RWPE2 (cell line): ENCODE data around the gene CCDC6.
"Not testable (repeated sequence)": the region's sequence is repeated elsewhere in the genome, so short reads cannot be mapped to it uniquely, and the experiment has no call there.

Experiments
- ATAC-seq: fragments of 200-7000 bp; cut with Tn5 transposase; 3 replicates; pipeline ENCODE4 v1.9.1; 2021; ENCODE audit warnings: low read depth
- DNase-seq: peaks from one replicate; pipeline ENCODE4 v3.0.0-alpha.2; 2020; ENCODE audit warnings: low spot score
- H3K27ac ChIP-seq: fragments of 450-650 bp; 2 replicates; pipeline ENCODE4 v1.5.1; 2017; ENCODE audit warnings: mild to moderate bottlenecking; ENCODE audit not compliant: poor library complexity, severe bottlenecking
- H3K27me3 ChIP-seq: fragments of 250-450 bp; sonication (Bioruptor Pico); 2 replicates; pipeline ENCODE4 v1.5.1; 2021; ENCODE audit warnings: mild to moderate bottlenecking, moderate library complexity; ENCODE audit not compliant: insufficient read depth, poor library complexity, severe bottlenecking
- H3K36me3 ChIP-seq: fragments of 250-450 bp; sonication (Bioruptor Pico); 2 replicates; pipeline ENCODE4 v1.5.1; 2020; ENCODE audit warnings: low read depth, mild to moderate bottlenecking, moderate library complexity
- H3K4me1 ChIP-seq: fragments of 250-450 bp; sonication (Bioruptor Pico); 2 replicates; pipeline ENCODE4 v1.5.1; 2021; ENCODE audit warnings: mild to moderate bottlenecking, moderate library complexity; ENCODE audit not compliant: insufficient read depth, poor library complexity, severe bottlenecking
- H3K4me3 ChIP-seq: fragments of 250-450 bp; sonication (Bioruptor Pico); 2 replicates; pipeline ENCODE4 v1.5.1; 2021; ENCODE audit warnings: mild to moderate bottlenecking, moderate library complexity; ENCODE audit not compliant: severe bottlenecking
- H3K9me3 ChIP-seq: fragments of 250-450 bp; sonication (Bioruptor Pico); 2 replicates; pipeline ENCODE4 v1.5.1; 2021; ENCODE audit warnings: mild to moderate bottlenecking, moderate library complexity; ENCODE audit not compliant: severe bottlenecking
- CTCF ChIP-seq: fragments of 450-650 bp; IDR thresholded peaks from one replicate; pipeline ENCODE4 v1.5.1; 2017; ENCODE audit warnings: mild to moderate bottlenecking, moderate library complexity; ENCODE audit not compliant: poor library complexity, severe bottlenecking

Gene CCDC6

GRCh38 chr10:59753267-59753666 lies 153.1 kb downstream of the CCDC6 start, which contains the start of gene MRLN:
Gene MRLN, minus strand, starts transcription at chr10:59753455.
- TF ChIP-seq CTCF = no peak
- no peaks in the 10 kb centered on the region for H3K27me3 ChIP-seq
- H3K4me3 ChIP-seq = no peak within 1 kb of the TSS
- H3K4me1 ChIP-seq = no peaks in the 10 kb centered on the region
- H3K9me3 ChIP-seq = no peaks in the 10 kb centered on the region
- no peak for DNase-seq
- ATAC-seq = no peak
- H3K27ac ChIP-seq = no peak within 1 kb of the TSS
- no peaks in the 10 kb centered on the region for H3K36me3 ChIP-seq

DNA sequence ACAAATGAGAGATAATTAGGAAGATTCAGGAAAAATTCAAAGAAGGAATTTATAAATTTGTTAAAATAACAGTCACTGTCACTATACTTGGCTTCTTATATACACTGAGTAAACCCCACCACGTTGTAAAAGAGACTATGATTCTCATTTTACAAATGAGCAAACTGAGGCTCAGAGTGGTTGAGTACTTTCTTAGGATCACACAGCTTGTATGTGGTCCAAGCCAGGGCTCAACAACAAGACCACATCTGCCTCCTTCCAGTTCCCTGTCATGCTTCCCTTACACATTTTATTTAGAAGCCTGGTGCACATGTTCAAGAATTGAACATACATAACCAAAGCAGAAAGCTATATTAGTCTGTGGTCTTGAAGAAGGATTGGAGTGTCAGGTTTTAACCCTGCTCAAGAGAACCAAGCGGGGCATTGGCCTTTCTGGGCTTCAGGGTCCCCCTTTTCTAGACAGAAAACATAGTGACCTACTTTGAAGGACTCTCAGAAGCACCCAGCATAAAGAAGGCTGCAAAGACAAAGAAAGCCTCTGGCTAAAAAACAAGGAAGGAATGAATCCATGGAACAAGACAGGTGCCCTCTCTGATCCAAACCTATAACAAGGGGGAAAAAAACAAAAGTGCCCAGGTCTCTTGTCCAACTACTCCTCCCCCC lies 153.9 kb downstream of the CCDC6 start:
- Histone ChIP-seq H3K27ac (no peak overlapping the region), H3K36me3 (no peaks in the 10 kb centered on the region), H3K27me3 (no peaks in the 10 kb centered on the region), H3K4me3 (no peak overlapping the region), H3K9me3 (no peaks in the 10 kb centered on the region), H3K4me1 (no peaks in the 10 kb centered on the region)
- DNase-seq = no peak
- ATAC-seq = no peak
- TF ChIP-seq CTCF = no peak

DNA sequence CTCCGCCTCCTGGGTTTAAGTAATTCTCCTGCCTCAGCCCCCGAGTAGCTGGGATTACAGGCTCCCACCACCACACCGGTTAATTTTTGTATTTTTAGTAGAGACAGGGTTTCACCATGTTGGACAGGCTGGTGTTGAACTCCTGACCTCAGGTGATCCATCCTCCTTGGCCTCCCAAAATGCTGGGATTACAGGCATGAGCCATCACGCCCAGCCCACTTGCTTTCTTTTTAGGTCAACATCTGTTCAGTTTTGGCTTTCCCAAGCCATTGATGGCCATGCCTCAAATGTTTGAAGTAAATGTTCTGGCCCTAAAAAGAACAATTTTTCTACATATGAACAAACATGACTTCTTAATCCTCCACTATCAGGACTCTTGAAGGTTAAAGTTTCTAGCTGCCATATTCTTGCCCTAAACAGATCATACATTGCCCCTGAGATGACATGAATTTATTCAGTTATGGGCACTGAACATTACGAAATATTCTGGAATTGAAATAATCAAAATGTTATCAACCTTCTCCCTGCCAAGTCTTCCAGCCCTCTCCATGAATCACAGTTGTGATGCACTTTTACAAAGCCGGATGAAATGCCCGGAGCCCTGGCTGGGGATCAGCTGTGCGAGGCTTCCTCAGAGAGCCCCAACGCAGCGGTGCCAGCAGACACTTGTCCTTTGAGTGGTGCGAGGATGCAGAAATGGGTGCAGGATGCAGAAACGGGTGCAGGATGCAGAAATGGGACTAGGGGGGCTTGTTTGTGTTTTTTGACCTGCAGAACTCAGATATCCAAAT lies 156.0 kb downstream of the CCDC6 start:
- TF ChIP-seq CTCF = no peak
- no peak overlapping the region for H3K4me3 ChIP-seq
- H3K4me1 ChIP-seq = no peaks in the 10 kb centered on the region
- DNase-seq (no peak), ATAC-seq (no peak)
- no peaks in the 10 kb centered on the region for H3K27me3 ChIP-seq
- H3K9me3 ChIP-seq = no peaks in the 10 kb centered on the region
- H3K36me3 ChIP-seq = no peaks in the 10 kb centered on the region
- no peak overlapping the region for H3K27ac ChIP-seq

DNA sequence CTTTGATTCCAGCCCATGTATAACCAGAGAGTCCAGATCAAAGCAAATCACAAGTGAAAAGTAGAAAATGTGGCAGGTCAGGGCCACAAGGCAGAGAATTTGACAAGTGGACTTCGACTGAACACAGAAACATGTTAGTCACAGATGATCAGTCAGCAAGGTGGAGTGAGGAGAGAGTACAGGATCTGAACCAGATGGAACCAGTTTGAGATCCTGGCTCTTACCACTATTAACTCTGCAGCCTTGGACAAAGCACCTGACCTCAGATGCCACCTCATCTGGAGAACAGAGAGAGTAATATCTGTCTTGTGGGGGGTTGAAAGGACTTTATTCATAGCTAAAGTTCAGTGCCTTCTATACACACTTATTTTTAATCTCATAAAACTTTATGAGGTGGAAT lies 157.5 kb downstream of the CCDC6 start:
- ATAC-seq (no peak), DNase-seq (no peak)
- no peak overlapping the region for H3K4me3 ChIP-seq
- H3K36me3 ChIP-seq = no peaks in the 10 kb centered on the region
- no peak overlapping the region for H3K27ac ChIP-seq
- H3K4me1 ChIP-seq = no peaks in the 10 kb centered on the region
- no peak for TF ChIP-seq CTCF
- no peaks in the 10 kb centered on the region for H3K9me3 ChIP-seq
- no peaks in the 10 kb centered on the region for H3K27me3 ChIP-seq

- Histone ChIP-seq H3K4me1 (no peaks in the 10 kb centered on the region), H3K27me3 (no peaks in the 10 kb centered on the region), H3K36me3 (no peaks in the 10 kb centered on the region), H3K4me3 (no peak overlapping the region), H3K9me3 (no peaks in the 10 kb centered on the region), H3K27ac (no peak overlapping the region)
- ATAC-seq = no peak
- TF ChIP-seq CTCF = no peak
- DNase-seq = no peak
Observed at GRCh38 chr10:59745163-59745650, 161.1 kb downstream of the CCDC6 start.

- not testable (repeated sequence) for H3K9me3 ChIP-seq, H3K4me1 ChIP-seq, H3K27me3 ChIP-seq, ATAC-seq, H3K4me3 ChIP-seq, H3K36me3 ChIP-seq, H3K27ac ChIP-seq, DNase-seq
Observed at GRCh38 chr10:59744762-59745161, 161.6 kb downstream of the CCDC6 start.

DNA sequence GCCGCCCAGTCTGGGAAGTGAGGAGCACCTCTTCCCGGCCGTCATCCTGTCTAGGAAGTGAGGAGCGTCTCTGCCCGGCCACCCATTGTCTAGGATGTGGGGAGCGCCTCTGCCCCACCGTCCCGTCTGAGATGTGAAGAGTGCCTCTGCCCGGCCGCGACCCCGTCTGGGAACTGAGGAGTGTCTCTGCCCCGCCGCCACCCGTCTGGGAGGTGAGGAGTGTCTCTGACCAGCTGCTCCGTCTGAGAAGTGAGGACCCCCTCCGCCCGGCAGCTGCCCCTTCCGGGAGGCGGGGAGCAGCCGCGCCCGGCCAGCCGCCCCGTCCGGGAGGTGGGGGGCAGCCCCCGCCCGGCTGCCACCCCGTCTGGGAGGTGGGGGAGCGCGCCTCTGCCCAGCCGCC lies 162.2 kb downstream of the CCDC6 start:
- H3K9me3 ChIP-seq, H3K4me1 ChIP-seq, H3K27me3 ChIP-seq, H3K36me3 ChIP-seq, DNase-seq, H3K27ac ChIP-seq, H3K4me3 ChIP-seq, ATAC-seq: not testable (repeated sequence)
